Ishikawa (cell line): Measurements from ENCODE around the gene IL17RE.

ENCODE experiments used
- CEBPB ChIP-seq: IDR thresholded peaks from 2 replicates; pipeline ENCODE4 v1.6.1; 2012
- CREB1 ChIP-seq: IDR thresholded peaks from 2 replicates; pipeline ENCODE4 v1.6.1; 2012; ENCODE audit warnings: low read depth
- EGR1 ChIP-seq: IDR thresholded peaks from 2 replicates; pipeline ENCODE4 v1.6.1; 2012
- EP300 ChIP-seq: IDR thresholded peaks from 2 replicates; pipeline ENCODE4 v1.6.1; 2012; ENCODE audit warnings: borderline replicate concordance
- FOXM1 ChIP-seq: IDR thresholded peaks from 2 replicates; pipeline ENCODE4 v1.6.1; 2012; ENCODE audit warnings: low read depth, borderline replicate concordance
- MAX ChIP-seq: IDR thresholded peaks from 2 replicates; pipeline ENCODE4 v1.6.1; 2012
- NFIC ChIP-seq: IDR thresholded peaks from 2 replicates; pipeline ENCODE4 v1.6.1; 2012
- RAD21 ChIP-seq: IDR thresholded peaks from 2 replicates; pipeline ENCODE4 v1.6.1; 2012; ENCODE audit warnings: low read depth
- REST ChIP-seq: IDR thresholded peaks from 2 replicates; pipeline ENCODE4 v1.6.1; 2012; ENCODE audit warnings: low read depth, mild to moderate bottlenecking
- TAF1 ChIP-seq: IDR thresholded peaks from 2 replicates; pipeline ENCODE4 v1.6.1; 2012; ENCODE audit warnings: low read depth, mild to moderate bottlenecking
- TCF12 ChIP-seq: IDR thresholded peaks from 2 replicates; pipeline ENCODE4 v1.6.1; 2012; ENCODE audit warnings: low read depth
- TEAD4 ChIP-seq: IDR thresholded peaks from 2 replicates; pipeline ENCODE4 v1.6.1; 2012
- USF1 ChIP-seq: IDR thresholded peaks from 2 replicates; pipeline ENCODE4 v1.6.1; 2012
- YY1 ChIP-seq: IDR thresholded peaks from 2 replicates; pipeline ENCODE4 v1.6.1; 2012; ENCODE audit warnings: low read depth
- ZBTB7A ChIP-seq: IDR thresholded peaks from 2 replicates; pipeline ENCODE4 v1.6.1; 2012; ENCODE audit warnings: low read depth

The IL17RE gene

GRCh38 chr3:9935966-9936510, 33.4 kb downstream of the IL17RE start:
- TF ChIP-seq FOXM1 (no peak), MAX (no peak), CREB1 (no peak), USF1 (no peak), REST (no peak), CEBPB (no peak), ZBTB7A (no peak), RAD21 (no peak), TEAD4 (no peak), TCF12 (no peak), EGR1 (no peak), EP300 (no peak)

GRCh38 chr3:9937486-9938238, 35.0 kb downstream of the IL17RE start:
- TF ChIP-seq USF1 = no peak
- TF ChIP-seq ZBTB7A = no peak
- TF ChIP-seq EGR1 = no peak
- no peak for TF ChIP-seq MAX
- no peak for TF ChIP-seq FOXM1
- no peak for TF ChIP-seq EP300
- TF ChIP-seq TEAD4 = no peak
- no peak for TF ChIP-seq TCF12
- TF ChIP-seq CREB1 = no peak
- TF ChIP-seq TAF1 = no peak

GRCh38 chr3:9938966-9939365, 36.3 kb downstream of the IL17RE start:
- TF ChIP-seq RAD21 (no peak), YY1 (no peak), EP300 (no peak), ZBTB7A (no peak), CREB1 (no peak), MAX (no peak), TAF1 (no peak), CEBPB (no peak), TCF12 (no peak), FOXM1 (no peak), TEAD4 (no peak), REST (no peak), USF1 (no peak), NFIC (no peak), EGR1 (no peak)

GRCh38 chr3:9940746-9941145, 38.1 kb downstream of the IL17RE start:
- TF ChIP-seq TAF1 (no peak), CREB1 (no peak), YY1 (no peak), NFIC (no peak), TEAD4 (no peak), USF1 (no peak), CEBPB (no peak), EP300 (no peak), FOXM1 (no peak), EGR1 (no peak), TCF12 (no peak), ZBTB7A (no peak), MAX (no peak), REST (no peak)
